Measurements from ENCODE around the gene MAP3K19.

Gene MAP3K19

GRCh38 chr2:134999521-134999920, 47.7 kb downstream of the MAP3K19 start:
- H2AFZ ChIP-seq (ENCODE audit: low read depth): no peak overlapping the region
- no peak for TF ChIP-seq CTCF (conservative IDR thresholded peaks at IDR 0.05; ENCODE audit: low read depth, low read length)
- H4K20me1 ChIP-seq (ENCODE audit: insufficient read depth): no peaks in the 10 kb centered on the region
- no peak overlapping the region for H3K4me3 ChIP-seq (IDR thresholded peaks at IDR 0.05; ENCODE audit: insufficient read depth, low read depth, low read length)
- H3K4me1 ChIP-seq (ENCODE audit: low read depth, poor library complexity, severe bottlenecking): no peaks in the 10 kb centered on the region
- no peak overlapping the region for H3K4me2 ChIP-seq
- no peaks in the 10 kb centered on the region for H3K36me3 ChIP-seq (ENCODE audit: insufficient read depth)
- no peaks in the 10 kb centered on the region for H3K79me2 ChIP-seq (ENCODE audit: insufficient read depth, low read depth)
- H3K27ac ChIP-seq: no peak overlapping the region
- no peak overlapping the region for H3K9ac ChIP-seq
- no peaks in the 10 kb centered on the region for H3K27me3 ChIP-seq (ENCODE audit: insufficient read depth, low read depth)

GRCh38 chr2:134988994-134989605, 58.1 kb downstream of the MAP3K19 start:
- peak; percentile 66 for TF ChIP-seq CTCF (conservative IDR thresholded peaks at IDR 0.05; ENCODE audit: low read depth, low read length)
- Histone ChIP-seq H3K27me3 (ENCODE audit: insufficient read depth, low read depth) (no peaks in the 10 kb centered on the region), H3K36me3 (ENCODE audit: insufficient read depth) (no peaks in the 10 kb centered on the region), H3K4me1 (ENCODE audit: low read depth, poor library complexity, severe bottlenecking) (no peaks in the 10 kb centered on the region), H3K79me2 (ENCODE audit: insufficient read depth, low read depth) (no peaks in the 10 kb centered on the region), H3K4me3 (IDR thresholded peaks at IDR 0.05; ENCODE audit: insufficient read depth, low read depth, low read length) (no peak overlapping the region), H3K4me2 (no peak overlapping the region), H3K27ac (no peak overlapping the region), H3K9ac (no peak overlapping the region), H4K20me1 (ENCODE audit: insufficient read depth) (no peaks in the 10 kb centered on the region), H2AFZ (ENCODE audit: low read depth) (no peak overlapping the region)

GRCh38 chr2:134985061-134985460, 62.2 kb downstream of the MAP3K19 start:
- Histone ChIP-seq H3K4me1 (ENCODE audit: low read depth, poor library complexity, severe bottlenecking) (no peaks in the 10 kb centered on the region), H3K36me3 (ENCODE audit: insufficient read depth) (no peaks in the 10 kb centered on the region), H3K4me3 (IDR thresholded peaks at IDR 0.05; ENCODE audit: insufficient read depth, low read depth, low read length) (no peak overlapping the region), H3K4me2 (no peak overlapping the region), H4K20me1 (ENCODE audit: insufficient read depth) (no peaks in the 10 kb centered on the region), H3K27me3 (ENCODE audit: insufficient read depth, low read depth) (no peaks in the 10 kb centered on the region), H2AFZ (ENCODE audit: low read depth) (no peak overlapping the region), H3K27ac (no peak overlapping the region), H3K79me2 (ENCODE audit: insufficient read depth, low read depth) (no peaks in the 10 kb centered on the region), H3K9ac (no peak overlapping the region)
- TF ChIP-seq CTCF (conservative IDR thresholded peaks at IDR 0.05; ENCODE audit: low read depth, low read length): no peak

GRCh38 chr2:134982603-134983002, 64.6 kb downstream of the MAP3K19 start:
- Histone ChIP-seq H3K4me3 (IDR thresholded peaks at IDR 0.05; ENCODE audit: insufficient read depth, low read depth, low read length) (no peak overlapping the region), H4K20me1 (ENCODE audit: insufficient read depth) (no peaks in the 10 kb centered on the region), H3K36me3 (ENCODE audit: insufficient read depth) (no peaks in the 10 kb centered on the region), H3K4me2 (no peak overlapping the region), H3K27me3 (ENCODE audit: insufficient read depth, low read depth) (no peaks in the 10 kb centered on the region), H2AFZ (ENCODE audit: low read depth) (no peak overlapping the region), H3K9ac (no peak overlapping the region), H3K4me1 (ENCODE audit: low read depth, poor library complexity, severe bottlenecking) (no peaks in the 10 kb centered on the region), H3K79me2 (ENCODE audit: insufficient read depth, low read depth) (no peaks in the 10 kb centered on the region), H3K27ac (no peak overlapping the region)
- TF ChIP-seq CTCF (conservative IDR thresholded peaks at IDR 0.05; ENCODE audit: low read depth, low read length): no peak
